Glutamatergic neuron (in vitro differentiated cells): ENCODE results near the gene NUTM2E. TPM values are rescaled to one million over a fixed set of nuclear protein-coding genes. Genes with fewer than 3 reads are reported as not detected.
"Not testable (repeated sequence)": the region's sequence is repeated elsewhere in the genome, so short reads cannot be mapped to it uniquely, and the experiment has no call there.

ENCODE experiments used
- DNase-seq: peaks from one replicate; pipeline ENCODE4 v3.0.0; 2022
- H3K27ac Mint-ChIP-seq: one replicate; pipeline ENCODE4 v1.8.0; 2020; ENCODE audit warnings: mild to moderate bottlenecking, mixed read lengths, inconsistent platforms; ENCODE audit not compliant: unreplicated experiment
- H3K27me3 Mint-ChIP-seq: one replicate; pipeline ENCODE4 v1.8.0; 2020; ENCODE audit warnings: mild to moderate bottlenecking, moderate library complexity, mixed read lengths, inconsistent platforms; ENCODE audit not compliant: unreplicated experiment
- H3K36me3 Mint-ChIP-seq: one replicate; pipeline ENCODE4 v1.8.0; 2020; ENCODE audit warnings: mild to moderate bottlenecking, mixed read lengths, inconsistent platforms; ENCODE audit not compliant: unreplicated experiment
- H3K4me1 Mint-ChIP-seq: one replicate; pipeline ENCODE4 v1.8.0; 2020; ENCODE audit warnings: mild to moderate bottlenecking, low read depth, mixed read lengths, inconsistent platforms; ENCODE audit not compliant: unreplicated experiment
- H3K4me3 Mint-ChIP-seq: one replicate; pipeline ENCODE4 v1.8.0; 2020; ENCODE audit warnings: mild to moderate bottlenecking, mixed read lengths, inconsistent platforms; ENCODE audit not compliant: unreplicated experiment
- H3K9me3 Mint-ChIP-seq: one replicate; pipeline ENCODE4 v1.8.0; 2020; ENCODE audit warnings: mild to moderate bottlenecking, moderate library complexity, mixed read lengths, inconsistent platforms; ENCODE audit not compliant: unreplicated experiment
- total RNA-seq: library from RNA; stranded (reverse); fragmentation: NEBNext Ultra II Directional; extraction: Animal tissue kit (Norgen Biotek cat#: 25700); gene quantifications from one replicate; pipeline ENCODE4 v1.2.1, GENCODE V29; 2021; ENCODE audit not compliant: unreplicated experiment

Gene NUTM2E
- total RNA-seq, 1 donor from 2014 or later = 0.86 TPM

GRCh38 chr10:79868023-79868422 lies 41.5 kb downstream of the NUTM2E start:
- not testable (repeated sequence) for H3K4me1 Mint-ChIP-seq, H3K36me3 Mint-ChIP-seq, H3K27me3 Mint-ChIP-seq, H3K27ac Mint-ChIP-seq, H3K9me3 Mint-ChIP-seq, DNase-seq, H3K4me3 Mint-ChIP-seq

- not testable (repeated sequence) for H3K27me3 Mint-ChIP-seq, H3K4me3 Mint-ChIP-seq, H3K36me3 Mint-ChIP-seq, H3K27ac Mint-ChIP-seq, H3K9me3 Mint-ChIP-seq, DNase-seq, H3K4me1 Mint-ChIP-seq
These were observed 43.0 kb downstream of the NUTM2E start for GRCh38 chr10:79869439-79870097.

DNA sequence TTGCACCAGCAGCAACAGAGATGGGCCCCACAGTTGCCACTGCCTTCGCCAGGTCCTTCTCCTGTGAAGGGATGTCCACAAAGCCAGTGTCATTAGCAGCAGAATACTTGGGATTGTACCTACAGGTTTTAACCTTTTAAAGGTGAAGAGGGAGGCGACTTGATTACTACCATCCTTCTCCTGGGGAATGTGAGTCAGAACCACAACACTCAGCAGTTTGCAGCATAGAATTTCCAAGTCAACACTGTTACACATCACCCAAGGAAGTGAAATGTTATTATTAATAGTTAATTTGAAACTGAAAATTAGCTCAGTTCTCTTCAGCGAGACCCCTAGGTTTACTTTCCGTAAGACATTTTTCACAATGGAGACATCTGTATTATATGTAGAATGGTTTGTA lies 45.2 kb downstream of the NUTM2E start:
- not testable (repeated sequence) for H3K4me1 Mint-ChIP-seq, H3K36me3 Mint-ChIP-seq, H3K9me3 Mint-ChIP-seq, DNase-seq, H3K27ac Mint-ChIP-seq, H3K27me3 Mint-ChIP-seq, H3K4me3 Mint-ChIP-seq

Other genes starting within 250 kb of the NUTM2E start
- not detected for gene SFTPA1, start 215.8 kb upstream of the NUTM2E start, total RNA-seq
- gene NUTM2B, start 123.5 kb upstream of the NUTM2E start, total RNA-seq = 0.42 TPM
- gene SFTPD, start 122.4 kb downstream of the NUTM2E start, total RNA-seq = 0.51 TPM